Mesenchymal stem cell (in vitro differentiated cells and primary cell): ENCODE measurements around the gene ART3.

Experiments used
- DNase-seq: peaks from one replicate; pipeline ENCODE4 v3.0.0-alpha.2; 2013
- H2AFZ ChIP-seq: one replicate; pipeline ENCODE4 v1.6.1; 2013; ENCODE audit warnings: low read depth, mild to moderate bottlenecking, control low read depth, inconsistent platforms, low read length, moderate library complexity
- H2AK5ac ChIP-seq: 2 replicates; pipeline ENCODE4 v1.6.1; 2013; ENCODE audit warnings: low read length, moderate library complexity, mild to moderate bottlenecking, inconsistent platforms; ENCODE audit not compliant: severe bottlenecking
- H2BK120ac ChIP-seq: one replicate; pipeline ENCODE4 v1.6.1; 2013; ENCODE audit warnings: low read depth, mild to moderate bottlenecking, inconsistent platforms, low read length, moderate library complexity
- H2BK12ac ChIP-seq, 2 experiments: one replicate each; pipeline ENCODE4 v1.6.1; 2013; ENCODE audit warnings: inconsistent platforms in 2 of 2, low read length in 2 of 2, mild to moderate bottlenecking in 2 of 2, moderate library complexity in 2 of 2, control low read depth in 1 of 2
- H2BK15ac ChIP-seq: one replicate; pipeline ENCODE4 v1.6.1; 2013; ENCODE audit warnings: mild to moderate bottlenecking, low read depth, inconsistent platforms; ENCODE audit not compliant: poor library complexity, severe bottlenecking
- H2BK5ac ChIP-seq: 2 replicates; pipeline ENCODE4 v1.6.1; 2013; ENCODE audit warnings: low read depth, mild to moderate bottlenecking, low read length, control low read depth, inconsistent platforms; ENCODE audit not compliant: poor library complexity, severe bottlenecking
- H3K14ac ChIP-seq, 2 experiments: one replicate each; pipeline ENCODE4 v1.6.1; 2013; ENCODE audit warnings: inconsistent platforms in 2 of 2, low read length in 2 of 2, control low read depth in 1 of 2, mild to moderate bottlenecking in 1 of 2, moderate library complexity in 1 of 2
- H3K18ac ChIP-seq, 2 experiments: one replicate each; pipeline ENCODE4 v1.6.1; 2013; ENCODE audit warnings: inconsistent platforms in 2 of 2, low read length in 2 of 2, control low read depth in 1 of 2, low read depth in 1 of 2, mild to moderate bottlenecking in 1 of 2
- H3K23ac ChIP-seq, 2 experiments: one replicate each; pipeline ENCODE4 v1.6.1; 2013; ENCODE audit warnings: inconsistent platforms in 2 of 2, low read length in 2 of 2, mild to moderate bottlenecking in 2 of 2, moderate library complexity in 2 of 2, control low read depth in 1 of 2
- H3K27ac ChIP-seq: 2 replicates; pipeline ENCODE4 v1.5.1; 2013; ENCODE audit warnings: mild to moderate bottlenecking, moderate library complexity, low read length, control low read depth, inconsistent platforms; ENCODE audit not compliant: poor library complexity, severe bottlenecking
- H3K27me3 ChIP-seq, 2 experiments: 2 replicates each; pipeline versions ENCODE4 v1.6.1 to v1.7.0; 2013; ENCODE audit warnings: low read length in 2 of 2, mild to moderate bottlenecking in 2 of 2, moderate library complexity in 2 of 2, control low read depth in 1 of 2, inconsistent platforms in 1 of 2; ENCODE audit not compliant: control insufficient read depth in 1 of 2, insufficient read depth in 1 of 2
- H3K36me3 ChIP-seq, 2 experiments: 2 replicates each; pipeline versions ENCODE4 v1.6.1 to v1.7.0; 2013; ENCODE audit warnings: low read length in 2 of 2, control low read depth in 1 of 2, inconsistent platforms in 1 of 2, low read depth in 1 of 2, mild to moderate bottlenecking in 1 of 2; ENCODE audit not compliant: insufficient read depth in 2 of 2, control insufficient read depth in 1 of 2
- H3K4ac ChIP-seq, 2 experiments: one replicate each; pipeline ENCODE4 v1.6.1; 2013; ENCODE audit warnings: inconsistent platforms in 2 of 2, low read length in 2 of 2, mild to moderate bottlenecking in 2 of 2, moderate library complexity in 2 of 2, control low read depth in 1 of 2, low read depth in 1 of 2
- H3K4me1 ChIP-seq: 2 replicates; pipeline ENCODE4 v1.6.1; 2013; ENCODE audit warnings: low read depth, low read length, control low read depth; ENCODE audit not compliant: control insufficient read depth, insufficient read depth
- H3K4me2 ChIP-seq: 2 replicates; pipeline ENCODE4 v1.6.1; 2013; ENCODE audit warnings: low read length, mild to moderate bottlenecking, inconsistent platforms; ENCODE audit not compliant: poor library complexity, severe bottlenecking
- H3K4me3 ChIP-seq, 2 experiments: 2 replicates each; pipeline versions ENCODE4 v1.5.1 to v1.7.0; 2013; ENCODE audit warnings: low read length in 2 of 2, mild to moderate bottlenecking in 2 of 2, control low read depth in 1 of 2, low read depth in 1 of 2; ENCODE audit not compliant: insufficient read depth in 1 of 2
- H3K79me1 ChIP-seq: replicated peaks from 2 replicates; pipeline ENCODE4 v1.6.1; 2013; ENCODE audit warnings: mild to moderate bottlenecking, control low read depth, low read length, inconsistent platforms; ENCODE audit not compliant: poor library complexity, severe bottlenecking
- H3K9ac ChIP-seq: 2 replicates; pipeline ENCODE4 v1.7.0; 2013; ENCODE audit warnings: mild to moderate bottlenecking, low read length, moderate library complexity
- H3K9me3 ChIP-seq: 2 replicates; pipeline ENCODE4 v1.7.0; 2013; ENCODE audit warnings: mild to moderate bottlenecking, low read length; ENCODE audit not compliant: control insufficient read depth
- H4K8ac ChIP-seq: one replicate; pipeline ENCODE4 v1.6.1; 2013; ENCODE audit warnings: inconsistent platforms, mild to moderate bottlenecking, low read length, moderate library complexity
- H4K91ac ChIP-seq: one replicate; pipeline ENCODE4 v1.6.1; 2013; ENCODE audit warnings: mild to moderate bottlenecking, low read length, inconsistent platforms
- WGBS: methylation state at CpG from one replicate; pipeline ENCODE4 v1.1.7; 2013; ENCODE audit warnings: mixed read lengths; 5-methylcytosine and 5-hydroxymethylcytosine counted together

The ART3 gene

DNA sequence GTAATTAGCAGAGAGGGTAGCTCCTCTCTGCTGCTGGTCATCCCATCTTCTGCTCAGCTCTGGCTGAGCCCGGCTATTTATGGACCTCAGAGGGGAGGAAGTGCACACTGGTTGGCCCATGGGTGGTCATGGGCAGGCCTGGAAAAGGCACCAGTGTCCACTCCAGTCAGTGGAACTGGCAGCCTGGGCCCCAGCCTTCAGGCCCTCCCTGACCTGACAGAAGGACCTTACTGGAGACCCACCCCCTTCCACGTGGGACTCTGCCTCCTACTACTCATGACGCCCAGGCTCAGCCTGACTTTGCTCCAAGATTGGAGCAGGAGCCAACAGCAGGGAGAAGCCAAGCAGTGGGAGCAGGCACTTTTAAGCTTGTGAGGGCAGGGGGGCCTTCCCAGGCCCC, 8.0 kb upstream of the ART3 start:
- H2BK5ac ChIP-seq, result no peak overlapping the region

DNA sequence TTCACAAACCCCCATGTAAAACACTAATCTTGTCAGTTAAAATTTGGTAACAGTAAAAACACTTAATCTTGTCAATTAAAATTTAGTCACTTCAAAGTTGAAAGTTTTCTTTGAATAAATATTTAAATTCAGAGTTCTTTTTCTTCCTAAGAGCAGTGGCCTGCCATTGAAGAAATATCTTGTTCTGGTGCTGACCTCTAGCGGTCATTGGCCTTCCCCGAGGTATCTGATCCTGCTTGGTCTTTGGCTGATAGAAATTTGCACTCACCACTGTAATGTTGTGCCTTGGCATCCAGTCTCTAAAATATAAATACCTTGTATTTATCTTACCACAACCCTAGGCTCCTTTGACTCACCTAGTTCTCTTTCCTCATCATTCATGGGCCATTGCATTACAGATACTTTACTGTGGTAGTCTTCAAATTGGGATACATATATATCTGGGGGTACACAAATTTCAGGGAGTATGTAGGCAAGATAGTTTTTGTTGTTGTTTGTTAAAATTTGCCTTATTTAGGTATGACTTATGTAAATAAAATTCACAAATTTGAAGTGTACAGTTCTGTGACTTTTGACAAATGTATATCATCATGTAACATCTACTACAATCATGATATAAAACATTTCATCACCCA, 6.7 kb upstream of the ART3 start:
- no peak overlapping the region for H3K4ac ChIP-seq
- peak; percentile 77 for DNase-seq
- no peak overlapping the region for H3K4me3 ChIP-seq
- H3K9ac ChIP-seq, result no peak overlapping the region
- WGBS, result 0% methylated on average over 2 of the region's 2 CpGs
- no peak overlapping the region for H2AFZ ChIP-seq
- no peak overlapping the region for H2BK5ac ChIP-seq
- no peak overlapping the region for H4K8ac ChIP-seq
- H3K4me2 ChIP-seq, result no peak overlapping the region
- H2BK12ac ChIP-seq, result no peak overlapping the region
- H4K91ac ChIP-seq, result no peak overlapping the region
- H2AK5ac ChIP-seq, result no peak overlapping the region
- no peak overlapping the region for H3K27ac ChIP-seq
- no peaks in the 10 kb centered on the region for H3K36me3 ChIP-seq
- no peak overlapping the region for H3K23ac ChIP-seq
- no peak overlapping the region for H3K14ac ChIP-seq
- no peaks in the 10 kb centered on the region for H3K4me1 ChIP-seq
- H3K9me3 ChIP-seq, result no peaks in the 10 kb centered on the region
- H3K79me1 ChIP-seq, result no peaks in the 10 kb centered on the region
- no peak overlapping the region for H2BK120ac ChIP-seq
- H3K18ac ChIP-seq, result no peak overlapping the region
- no peaks in the 10 kb centered on the region for H3K27me3 ChIP-seq
- H2BK15ac ChIP-seq, result no peak overlapping the region

More for the DNA sequence above, 8.0 kb upstream of the ART3 start:
- Histone ChIP-seq H4K91ac (no peak overlapping the region), H3K18ac (no peak overlapping the region), H3K4me3 (no peak overlapping the region), H3K27me3 (peaks cover 0 to 2% of the 10 kb centered on the region in 2 experiments), H3K23ac (no peak overlapping the region), H3K4ac (no peak overlapping the region), H3K4me2 (no peak overlapping the region), H2BK12ac (no peak overlapping the region), H3K4me1 (no peaks in the 10 kb centered on the region), H2AFZ (no peak overlapping the region), H3K36me3 (no peaks in the 10 kb centered on the region), H4K8ac (no peak overlapping the region), H3K14ac (no peak overlapping the region), H2BK15ac (no peak overlapping the region), H3K79me1 (no peaks in the 10 kb centered on the region), H3K9me3 (no peaks in the 10 kb centered on the region), H3K9ac (no peak overlapping the region), H2BK120ac (no peak overlapping the region), H3K27ac (no peak overlapping the region), H2AK5ac (no peak overlapping the region)
- no peak for DNase-seq
- WGBS, result 85% methylated on average over 3 of the region's 3 CpGs

DNA sequence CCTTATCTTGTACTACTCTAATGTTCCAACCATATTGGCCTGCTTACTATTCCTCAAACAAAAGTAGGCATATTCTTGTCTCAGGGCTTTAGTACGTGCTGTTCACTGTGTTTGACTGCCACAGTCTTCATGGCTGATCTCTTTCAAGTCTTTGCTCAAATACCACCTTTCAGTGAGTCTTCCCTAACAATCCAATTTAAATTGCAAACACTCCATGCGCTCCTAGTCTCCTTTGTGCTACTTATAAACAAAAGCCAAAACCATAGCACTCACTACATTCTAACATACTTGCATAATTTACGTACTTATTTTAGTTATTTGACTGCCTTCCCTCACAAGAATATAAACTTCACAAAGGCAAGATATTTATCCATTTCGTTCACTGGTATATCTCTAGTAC, 1.7 kb upstream of the ART3 start:
- H3K79me1 ChIP-seq, result no peaks in the 10 kb centered on the region
- H2AFZ ChIP-seq, result no peak overlapping the region
- no peak overlapping the region for H4K8ac ChIP-seq
- no peak overlapping the region for H2AK5ac ChIP-seq
- no peaks in the 10 kb centered on the region for H3K9me3 ChIP-seq
- H2BK15ac ChIP-seq, result no peak overlapping the region
- H3K23ac ChIP-seq, result no peak overlapping the region
- no peaks in the 10 kb centered on the region for H3K4me1 ChIP-seq
- H3K14ac ChIP-seq, result no peak overlapping the region
- no peak for DNase-seq
- H2BK12ac ChIP-seq, result no peak overlapping the region
- no peak overlapping the region for H2BK5ac ChIP-seq
- no peak overlapping the region for H3K27ac ChIP-seq
- H3K27me3 ChIP-seq, result no peaks in the 10 kb centered on the region
- H2BK120ac ChIP-seq, result no peak overlapping the region
- no peaks in the 10 kb centered on the region for H3K36me3 ChIP-seq
- H3K18ac ChIP-seq, result no peak overlapping the region
- H3K4ac ChIP-seq, result no peak overlapping the region
- no peak overlapping the region for H4K91ac ChIP-seq
- WGBS, result 73% methylated on average over 3 of the region's 4 CpGs
- H3K4me2 ChIP-seq, result no peak overlapping the region
- no peak overlapping the region for H3K4me3 ChIP-seq
- H3K9ac ChIP-seq, result no peak overlapping the region

DNA sequence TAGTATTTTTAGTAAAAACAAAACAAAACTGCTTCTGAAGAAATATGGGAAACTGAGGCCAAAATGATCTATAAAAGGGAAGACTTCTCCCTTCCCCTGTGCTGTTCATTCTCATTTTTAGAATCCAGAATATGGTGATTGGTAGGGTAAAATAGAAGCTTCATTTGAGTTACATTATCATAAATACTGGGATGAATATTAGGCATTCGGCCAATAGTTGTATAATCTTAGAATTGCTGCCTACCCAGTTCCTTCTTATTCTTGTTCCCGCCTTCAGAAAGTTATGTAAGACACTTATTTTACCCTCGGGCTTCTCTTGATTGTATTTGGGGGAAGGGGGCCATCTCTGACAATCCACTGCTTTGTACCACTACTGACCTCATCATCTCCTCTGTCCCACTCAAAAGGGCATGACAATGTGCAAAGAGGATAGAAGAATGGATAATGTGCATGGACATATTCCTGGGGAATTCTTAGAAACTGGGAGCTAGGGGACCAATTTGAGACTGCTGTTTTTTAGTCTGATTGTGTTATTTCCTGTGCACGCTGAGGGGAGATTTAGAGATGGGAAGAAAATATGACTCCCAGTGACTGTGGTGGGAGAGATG, 588 bp downstream of the ART3 start:
- WGBS, result 86% methylated on average over 3 of the region's 4 CpGs
- Histone ChIP-seq H2BK12ac (no peak overlapping the region), H3K27me3 (peaks cover 5 to 6% of the 10 kb centered on the region in 2 experiments)

More for the DNA sequence above, 588 bp downstream of the ART3 start:
- H4K8ac ChIP-seq, result no peak overlapping the region
- no peaks in the 10 kb centered on the region for H3K79me1 ChIP-seq
- H4K91ac ChIP-seq, result no peak overlapping the region
- H2AK5ac ChIP-seq, result no peak overlapping the region
- H3K18ac ChIP-seq, result no peak overlapping the region
- H3K4me1 ChIP-seq, result no peaks in the 10 kb centered on the region
- no peak overlapping the region for H3K9ac ChIP-seq
- H3K23ac ChIP-seq, result no peak overlapping the region
- no peak overlapping the region for H2AFZ ChIP-seq
- H2BK15ac ChIP-seq, result no peak overlapping the region
- H2BK120ac ChIP-seq, result no peak overlapping the region
- no peaks in the 10 kb centered on the region for H3K9me3 ChIP-seq
- no peak overlapping the region for H3K14ac ChIP-seq
- H3K27ac ChIP-seq, result no peak overlapping the region
- no peak overlapping the region for H3K4me2 ChIP-seq
- no peak for DNase-seq
- no peaks in the 10 kb centered on the region for H3K36me3 ChIP-seq
- H3K4ac ChIP-seq, result no peak overlapping the region
- no peak overlapping the region for H2BK5ac ChIP-seq
- H3K4me3 ChIP-seq, result no peak overlapping the region
